Right lobe of liver (tissue), 4 donors: ENCODE measurements around the gene CRYL1.

Experiments
- CTCF ChIP-seq, 4 donors: fragments of 200-600 bp in 3 of 4; fragments of 450-650 bp in 1 of 4; IDR thresholded peaks; one replicate each; pipeline versions ENCODE4 v1.5.1 to v1.8.0; 2016 to 2022; ENCODE audit warnings: antibody characterized with exemption in 4 of 4, mild to moderate bottlenecking in 2 of 4
- POLR2A ChIP-seq: fragments of 450-650 bp; IDR thresholded peaks from one replicate; pipeline ENCODE4 v1.6.1; 2017; ENCODE audit warnings: antibody characterized with exemption, mild to moderate bottlenecking
- donor health status: DM: no; HTN: no; CAD: no.
- donor health status: DM: no; HTN: no; CAD: no.
- donor health status: DM: no; HTN: yes; CAD: no.

- TF ChIP-seq CTCF (IDR thresholded peaks at IDR 0.05) = no peak
- no peak for TF ChIP-seq POLR2A
Observed at GRCh38 chr13:20418953-20419352, 106.7 kb downstream of the CRYL1 start.
